Esophagus muscularis mucosa (tissue), 4 donors: ENCODE results near the gene AASDH.

Source experiments
- CTCF ChIP-seq, 3 experiments: fragments of 200-600 bp in 2 of 3; fragments of 450-650 bp in 1 of 3; sonication (generic) in 2 of 3; IDR thresholded peaks; one replicate each; pipeline ENCODE4 v1.5.1; 2017 to 2019; ENCODE audit warnings: antibody characterized with exemption in 3 of 3, mild to moderate bottlenecking in 2 of 3, moderate library complexity in 1 of 3
- EP300 ChIP-seq: sonication (generic); formaldehyde crosslinking; IDR thresholded peaks from one replicate; pipeline ENCODE4 v1.6.1; 2017; ENCODE audit warnings: antibody characterized with exemption
- POLR2A ChIP-seq: fragments of 450-650 bp; IDR thresholded peaks from one replicate; pipeline ENCODE4 v1.6.1; 2017; ENCODE audit warnings: antibody characterized with exemption, moderate library complexity, mild to moderate bottlenecking, low read depth
- POLR2AphosphoS5 ChIP-seq, 2 donors: sonication (generic); formaldehyde crosslinking; IDR thresholded peaks; one replicate each; pipeline ENCODE4 v1.6.1; 2017; ENCODE audit warnings: antibody characterized with exemption in 2 of 2

- TF ChIP-seq POLR2A (no peak), CTCF (IDR thresholded peaks at IDR 0.05) (no peak), EP300 (no peak), POLR2AphosphoS5 (IDR thresholded peaks at IDR 0.05) (no peak)
Observed at GRCh38 chr4:56314207-56314915, 72.9 kb downstream of the AASDH start.
